Colon (tissue), 2 donors: ENCODE measurements around the gene PPP2R3C.
"Not testable (repeated sequence)": the region's sequence is repeated elsewhere in the genome, so short reads cannot be mapped to it uniquely, and the experiment has no call there.

ENCODE experiments used
- FAIRE-seq: peaks from 2 replicates; lab custom pipeline; 2012; peaks lifted over from hg19 to GRCh38; lab: Jason Lieb, UNC
- donor health status: control.
- donor health status: control.

The PPP2R3C gene

GRCh38 chr14:35052637-35053036 lies 69.2 kb downstream of the PPP2R3C start:
- no peak for FAIRE-seq

GRCh38 chr14:35051796-35052195 lies 70.0 kb downstream of the PPP2R3C start:
- no peak for FAIRE-seq

GRCh38 chr14:35050652-35051051 lies 71.1 kb downstream of the PPP2R3C start:
- FAIRE-seq, result no peak

- no peak for FAIRE-seq
Observed at GRCh38 chr14:35047976-35048513, 73.7 kb downstream of the PPP2R3C start.

GRCh38 chr14:35046751-35047536 lies 74.8 kb downstream of the PPP2R3C start:
- no peak for FAIRE-seq

- no peak for FAIRE-seq
Observed at GRCh38 chr14:35046048-35046750, 75.6 kb downstream of the PPP2R3C start, which contains the start of gene FAM177A1. FAM177A1 (plus strand) TSS chr14:35046272; CDS start chr14:35046464, 192 bp downstream.

GRCh38 chr14:35045798-35046047 lies 76.1 kb downstream of the PPP2R3C start:
- no peak for FAIRE-seq

- FAIRE-seq, result no peak
Observed at GRCh38 chr14:35044939-35045797, 76.6 kb downstream of the PPP2R3C start.

- FAIRE-seq, result no peak
Observed at GRCh38 chr14:35043046-35043445, 78.7 kb downstream of the PPP2R3C start.

- FAIRE-seq, result no peak
Observed at GRCh38 chr14:35042632-35043031, 79.2 kb downstream of the PPP2R3C start.

- not testable (repeated sequence) for FAIRE-seq
Observed at GRCh38 chr14:35038312-35038711, 83.5 kb downstream of the PPP2R3C start.
